Suppressor macrophage (primary cell): Measurements from ENCODE around the gene GTF2F2.

Source experiments
- DNase-seq, 4 experiments: peaks; one replicate each; pipeline ENCODE4 v3.0.0-alpha.2; 2020 to 2022
- total RNA-seq, 17 experiments: gene quantifications; one replicate each; lab custom pipeline; 2026; ENCODE audit warnings: mixed read lengths in 6 of 17, inconsistent platforms in 3 of 17; lab: John Stamatoyannopoulos, UW

GTF2F2 gene
- 18.5 to 42.7 (median 34.6) reads per million in 17 experiments for total RNA-seq

DNA sequence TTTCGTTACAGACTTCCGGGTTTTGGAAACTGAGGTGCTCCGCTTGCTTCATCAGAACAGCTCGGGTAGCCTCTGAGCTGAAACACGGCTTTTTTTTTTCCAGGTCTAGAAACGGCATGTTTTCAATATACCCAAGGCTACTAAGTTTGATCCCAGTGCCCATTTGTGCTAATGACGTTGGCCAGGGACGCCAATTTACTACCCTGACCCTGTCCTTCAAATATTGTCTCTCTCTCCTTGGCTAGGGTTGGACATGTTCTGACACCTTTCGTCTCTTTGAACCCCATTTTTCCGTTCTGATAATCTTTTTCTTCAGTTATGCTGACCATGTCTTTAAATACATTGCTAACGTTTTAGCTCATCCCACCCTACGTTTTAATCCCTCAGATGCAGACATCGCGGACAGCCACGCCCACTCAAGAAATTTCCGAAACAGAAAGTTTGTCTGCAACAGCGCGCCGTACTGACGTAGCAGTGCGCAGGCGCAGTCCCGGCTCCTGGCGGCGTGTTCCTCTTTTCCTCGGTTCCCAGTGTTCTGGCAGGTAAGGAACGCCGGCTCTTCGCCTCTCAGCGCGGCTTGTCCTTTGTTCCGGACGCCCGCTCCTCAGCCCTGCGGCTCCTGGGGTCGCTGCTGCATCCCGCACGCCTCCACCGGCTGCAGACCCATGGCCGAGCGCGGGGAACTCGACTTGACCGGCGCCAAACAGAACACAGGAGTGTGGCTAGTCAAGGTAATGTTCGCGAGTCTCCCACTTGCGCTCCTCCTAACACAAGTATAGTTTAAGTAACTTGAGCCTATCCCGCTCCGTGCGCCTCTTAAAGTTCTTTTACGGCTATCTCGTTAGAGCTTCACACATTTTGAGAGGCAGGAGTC, at the start of gene GTF2F2:
GTF2F2 (plus strand) TSS at position 520 of the 874 bp plus-strand sequence; CDS start at position 666, 146 bp downstream.
- DNase-seq, result peak; percentile 93 to 96 (median 94)

DNA sequence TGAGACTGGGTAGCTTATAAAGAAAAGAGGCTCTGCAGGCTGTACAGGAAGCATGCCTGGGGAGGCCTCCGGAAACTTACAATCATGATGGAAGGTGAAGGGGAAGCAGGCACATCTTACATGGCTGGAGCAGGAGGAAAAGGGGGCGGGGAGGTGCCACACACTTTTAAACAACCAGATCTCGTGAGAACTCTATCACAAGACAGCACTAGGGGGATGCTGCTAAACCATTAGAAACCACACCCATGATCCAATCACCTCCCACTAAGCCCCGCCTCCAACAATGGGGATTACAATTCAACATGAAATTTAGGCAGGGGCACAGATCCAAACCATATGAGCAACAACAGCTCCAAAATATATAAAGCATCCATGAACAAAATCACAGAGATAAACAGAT, 46.5 kb upstream of the GTF2F2 start:
- no peak for DNase-seq

GRCh38 chr13:45074721-45075120, 45.6 kb upstream of the GTF2F2 start:
- DNase-seq, result no peak

GRCh38 chr13:45078003-45078402, 42.3 kb upstream of the GTF2F2 start:
- no peak for DNase-seq

GRCh38 chr13:45082964-45083363, 37.3 kb upstream of the GTF2F2 start:
- no peak for DNase-seq

- no peak for DNase-seq
Measured at GRCh38 chr13:45084515-45084914, 35.8 kb upstream of the GTF2F2 start.

GRCh38 chr13:45086484-45086883, 33.8 kb upstream of the GTF2F2 start:
- DNase-seq, result no peak

- DNase-seq, result no peak
Measured at GRCh38 chr13:45092663-45093062, 27.6 kb upstream of the GTF2F2 start.

DNA sequence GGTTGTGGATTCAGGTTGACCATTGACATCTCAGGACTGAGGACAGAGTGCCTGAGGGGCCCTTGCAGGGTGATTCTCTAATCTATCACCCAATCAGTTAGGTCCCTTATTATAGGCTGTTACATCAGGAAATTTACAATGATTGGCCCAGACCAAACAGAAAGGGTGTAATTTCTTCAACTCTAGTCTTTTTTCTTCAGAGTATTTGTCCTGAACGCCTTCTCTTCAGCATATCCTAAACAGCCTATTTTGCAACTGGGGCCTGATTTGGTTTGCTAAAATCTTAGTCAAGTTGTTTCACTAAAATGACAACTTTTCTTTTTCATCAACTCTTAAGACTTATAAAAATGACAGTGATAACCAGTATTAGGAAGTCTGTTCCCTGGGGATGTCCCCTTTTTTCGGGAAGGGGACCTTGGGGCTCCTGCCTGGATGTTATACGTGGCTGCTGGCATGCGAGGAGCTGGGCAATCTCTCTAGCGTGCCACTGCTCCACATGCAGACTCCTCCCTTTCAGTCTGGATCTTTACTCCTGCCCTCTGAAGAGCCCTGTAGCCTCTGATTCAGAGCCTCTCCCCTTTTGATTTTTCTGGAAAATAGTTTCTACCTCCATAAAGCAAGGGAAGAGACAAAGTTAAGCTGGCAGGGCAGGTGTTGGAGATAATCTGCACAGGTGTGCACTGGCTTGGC, 19.6 kb upstream of the GTF2F2 start:
- DNase-seq, result no peak

GRCh38 chr13:45101327-45102018, 18.8 kb upstream of the GTF2F2 start:
- DNase-seq, result no peak

- no peak for DNase-seq
Measured at GRCh38 chr13:45102136-45102507, 18.2 kb upstream of the GTF2F2 start.

- DNase-seq, result no peak
Measured at GRCh38 chr13:45103449-45103848, 16.9 kb upstream of the GTF2F2 start.

DNA sequence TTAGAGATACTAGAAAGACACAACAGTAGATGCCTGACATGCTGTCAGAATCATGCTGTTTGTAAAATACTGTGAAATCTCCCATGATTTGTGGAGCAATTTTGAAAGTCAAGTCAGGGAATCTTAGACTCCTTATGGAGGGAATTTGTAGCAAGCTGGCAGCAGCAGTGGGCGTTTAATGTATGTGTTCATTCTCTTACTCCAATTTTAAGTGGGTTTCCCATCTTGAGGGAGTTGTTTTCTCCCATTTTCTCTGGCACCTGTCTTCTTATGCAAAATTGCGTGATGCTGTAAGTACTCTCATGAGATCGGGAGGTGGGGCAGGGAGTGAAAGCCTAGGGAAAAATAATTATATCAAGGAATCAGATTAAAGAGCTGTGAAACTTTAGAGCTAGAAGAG, 16.0 kb upstream of the GTF2F2 start:
- no peak for DNase-seq

DNA sequence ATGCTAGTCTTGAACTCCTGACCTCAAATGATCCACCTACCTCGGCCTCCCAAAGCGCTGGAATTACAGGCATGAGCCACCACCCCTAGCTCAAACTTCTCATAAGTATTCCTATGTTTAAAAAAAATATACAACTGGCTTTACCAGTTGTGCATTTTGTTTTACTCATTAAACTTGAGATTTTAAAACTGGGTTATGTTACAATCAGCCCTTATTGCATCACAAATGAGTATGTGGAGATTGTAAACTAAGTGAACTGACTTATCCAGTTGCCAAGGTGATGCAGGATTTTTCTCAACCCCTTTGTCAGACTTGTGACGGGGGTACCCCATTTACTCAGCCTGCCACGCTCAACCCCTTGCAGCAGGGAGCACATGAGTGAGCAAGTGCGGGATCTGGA, 14.4 kb upstream of the GTF2F2 start:
- no peak for DNase-seq

DNA sequence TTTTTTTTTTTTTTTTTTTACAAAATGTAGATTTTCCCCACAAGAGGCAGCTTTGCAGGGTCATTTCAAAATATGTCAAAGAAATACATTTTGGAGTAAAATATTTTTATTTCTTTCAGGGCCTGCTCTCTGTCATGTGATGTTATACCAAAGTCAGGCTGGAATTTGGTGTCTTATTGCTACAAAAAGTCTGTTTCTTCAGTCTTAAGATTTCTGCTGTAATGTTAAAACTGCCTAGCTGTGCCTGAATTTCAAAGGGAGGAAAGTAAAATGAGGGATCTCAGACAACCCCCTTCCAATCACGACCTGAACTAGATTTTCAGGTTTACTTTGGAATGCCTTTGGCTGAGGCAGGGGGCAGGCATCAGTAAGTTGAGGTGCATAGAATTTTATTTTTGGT, 12.8 kb upstream of the GTF2F2 start:
- DNase-seq, result no peak

GRCh38 chr13:45108716-45109101, 11.6 kb upstream of the GTF2F2 start:
- DNase-seq, result peak in 2 of 4 experiments; percentile 6 to 12

DNA sequence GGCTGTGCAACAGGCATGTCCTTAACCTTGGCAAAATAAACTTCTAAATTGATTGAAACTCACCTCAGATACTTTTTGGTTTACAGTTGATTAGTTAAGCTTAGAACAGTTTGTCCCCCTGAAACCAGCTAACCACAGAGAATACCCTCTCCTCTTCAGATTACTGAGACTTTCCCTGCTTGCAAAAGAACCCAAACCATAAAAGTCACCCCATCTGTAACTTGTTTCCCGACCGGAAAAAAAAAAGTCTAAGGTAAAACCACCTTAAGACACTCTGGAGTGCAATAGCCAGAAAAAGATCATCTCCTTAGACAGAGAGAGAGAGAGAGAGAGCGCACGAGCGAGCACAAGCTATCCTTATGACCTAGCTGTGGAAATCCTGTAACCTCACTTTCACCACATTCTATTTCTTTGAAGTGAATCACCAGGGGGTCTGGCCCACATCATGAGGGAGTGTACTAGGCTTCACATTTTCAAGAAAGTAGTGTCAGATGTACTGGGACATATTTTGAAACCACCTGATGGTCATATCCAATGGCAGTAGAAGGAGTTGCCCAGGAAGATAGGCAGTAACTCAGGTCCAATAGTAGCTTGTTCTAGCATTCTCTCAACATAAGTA, 11.1 kb upstream of the GTF2F2 start:
- no peak for DNase-seq

GRCh38 chr13:45113233-45114224, 6.8 kb upstream of the GTF2F2 start:
- no peak for DNase-seq

DNA sequence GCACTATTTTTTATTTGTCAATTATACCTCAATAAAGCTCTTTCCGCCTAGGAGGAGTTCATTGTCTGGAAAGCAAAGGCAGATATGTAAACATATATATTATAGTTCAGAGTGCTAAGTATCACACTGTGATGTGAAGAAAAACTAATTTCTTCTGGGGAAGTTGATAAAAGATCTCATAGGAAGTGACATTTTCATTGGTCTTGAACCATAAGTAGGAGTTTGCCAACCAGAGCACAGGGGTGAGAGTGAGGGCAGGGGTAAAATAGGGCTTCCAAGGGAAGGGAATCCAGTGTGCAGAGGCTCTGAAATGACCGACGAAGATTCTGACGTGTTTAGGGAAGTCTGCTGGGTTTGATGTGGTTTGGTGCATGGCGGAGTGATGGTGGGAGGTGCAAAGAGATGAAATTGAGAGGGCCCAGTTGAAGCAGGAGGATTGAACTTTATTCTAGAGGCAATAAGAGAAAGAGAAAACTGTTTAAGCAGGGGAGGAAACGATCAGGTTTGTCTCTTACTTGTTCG, 780 bp upstream of the GTF2F2 start:
- peak; percentile 55 to 68 (median 58) for DNase-seq

DNA sequence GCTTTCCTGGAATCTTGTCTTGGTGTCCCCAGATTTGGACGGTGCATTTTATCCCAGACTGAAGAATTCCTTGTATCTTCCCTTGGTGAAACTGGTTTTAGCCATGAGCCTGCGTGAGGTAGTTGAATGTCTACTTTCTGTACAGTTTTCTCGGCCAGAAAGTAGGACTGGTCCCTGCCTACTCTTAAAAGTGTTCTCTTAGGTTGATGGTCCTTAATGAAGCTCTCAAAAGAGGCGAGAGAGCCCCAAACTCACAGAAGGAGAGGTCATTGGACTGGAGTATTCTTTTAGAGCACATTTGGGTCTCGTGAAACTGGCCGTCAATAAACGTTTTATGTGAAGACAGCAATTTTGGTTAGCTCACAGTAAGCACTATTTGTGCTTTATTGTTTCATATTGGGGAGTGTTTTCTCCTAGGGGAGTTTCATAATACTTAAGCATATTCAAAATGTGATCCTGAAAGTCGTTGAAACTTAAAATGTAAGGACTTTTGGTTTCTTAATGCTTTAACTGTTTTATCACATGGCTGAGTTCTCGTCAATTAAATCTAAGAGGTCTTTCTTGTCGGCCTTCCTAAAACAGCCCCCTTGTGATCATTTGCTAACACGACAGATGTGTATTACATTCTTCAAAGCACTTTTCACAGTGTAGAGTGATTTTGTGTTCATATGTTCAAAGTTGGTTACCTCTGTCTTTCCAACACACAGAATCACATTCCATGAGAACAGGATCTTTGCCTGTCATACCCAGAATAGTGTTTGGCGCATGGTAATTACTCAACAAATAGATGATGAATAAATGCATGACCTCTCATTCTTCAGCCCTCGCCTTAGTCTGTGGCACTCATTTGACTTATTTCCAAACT, 889 bp downstream of the GTF2F2 start:
- peak; percentile 19 to 45 (median 32) for DNase-seq
